ENCODE data around the gene BABAM2.

BABAM2 gene

DNA sequence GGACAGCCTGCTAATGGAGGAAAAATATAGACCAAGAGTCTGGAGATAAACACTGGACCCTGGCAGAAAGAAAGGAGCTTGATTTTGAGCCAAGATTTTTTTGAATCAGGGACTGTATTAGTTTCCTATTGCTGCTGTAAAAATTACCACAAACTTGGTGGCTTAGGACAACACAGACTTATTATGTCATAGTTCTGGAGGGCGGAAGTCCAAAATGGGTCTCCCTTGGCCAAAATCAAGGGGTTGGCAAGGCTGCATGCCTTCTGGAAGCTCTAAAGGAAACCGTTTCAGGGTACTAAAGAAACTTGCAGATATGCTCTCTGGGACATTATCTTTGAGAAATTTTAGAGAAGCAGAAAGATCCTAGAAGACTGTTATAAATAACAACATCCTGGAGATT lies 140.1 kb downstream of the BABAM2 start:
- DNase-seq (ENCODE audit: low spot score), result no peak

GRCh38 chr2:28032816-28033215 lies 142.3 kb downstream of the BABAM2 start:
- DNase-seq (ENCODE audit: low spot score), result no peak

DNA sequence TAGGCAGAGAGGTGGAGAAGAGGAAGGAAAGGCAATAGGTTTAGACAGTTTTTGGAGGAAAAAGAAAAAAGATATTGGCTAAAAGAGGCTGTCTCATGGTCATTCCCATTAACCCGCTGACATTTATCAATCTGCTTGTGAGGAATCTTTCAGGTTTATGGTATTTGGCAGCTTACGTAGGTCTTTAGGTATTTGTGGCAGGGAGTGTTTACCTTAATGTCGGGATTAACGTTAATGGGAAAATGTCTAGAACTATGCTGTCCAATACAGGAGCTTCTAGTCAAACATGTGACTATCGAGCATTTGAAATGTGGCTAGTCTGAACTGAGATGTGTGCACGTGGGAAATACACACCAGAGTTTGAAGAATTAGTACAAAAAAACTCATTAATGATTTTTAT lies 144.2 kb downstream of the BABAM2 start:
- DNase-seq (ENCODE audit: low spot score), result no peak

- DNase-seq (ENCODE audit: low spot score), result no peak
These were observed 144.7 kb downstream of the BABAM2 start for GRCh38 chr2:28035163-28035690.

DNA sequence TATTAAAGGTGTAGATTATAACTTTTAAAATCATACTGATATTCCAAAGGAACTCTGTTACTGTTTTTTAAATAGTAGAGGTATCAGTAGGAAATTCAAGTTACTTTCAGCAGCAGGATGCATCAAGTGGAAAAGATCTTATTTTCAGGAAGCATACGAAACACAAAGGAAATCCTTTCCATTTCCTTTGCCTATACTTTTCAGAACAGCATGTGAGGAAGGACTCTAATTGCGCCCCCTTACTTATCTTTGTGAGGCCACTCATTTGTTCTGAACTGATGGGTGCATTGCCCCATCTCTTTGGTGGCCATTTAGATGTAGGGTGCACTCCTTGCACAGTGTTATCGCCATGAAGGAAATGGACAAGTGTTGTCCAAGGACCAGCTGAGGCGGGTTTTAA lies 145.3 kb downstream of the BABAM2 start:
- no peak for DNase-seq (ENCODE audit: low spot score)

- DNase-seq (ENCODE audit: low spot score), result no peak
These were observed 145.8 kb downstream of the BABAM2 start for GRCh38 chr2:28036307-28036706.

DNA sequence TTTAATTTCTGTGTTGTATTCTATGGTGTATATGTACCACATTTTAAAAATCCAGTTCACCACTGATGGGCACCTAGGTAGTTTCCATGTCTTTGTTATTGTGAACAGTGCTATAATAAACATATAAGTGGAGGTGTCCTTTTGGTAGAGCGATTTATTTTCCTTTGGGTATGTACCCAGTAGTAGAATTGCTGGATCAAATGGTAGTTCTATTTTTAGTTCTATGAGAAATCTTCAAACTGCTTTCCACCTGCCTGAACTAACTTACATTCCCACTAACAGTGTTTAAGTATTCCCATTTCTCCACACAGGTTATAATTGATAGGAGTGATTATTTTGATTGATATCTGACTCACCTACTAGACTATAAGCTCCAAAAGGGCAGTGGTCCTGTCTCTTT lies 148.2 kb downstream of the BABAM2 start:
- no peak for DNase-seq (ENCODE audit: low spot score)

DNA sequence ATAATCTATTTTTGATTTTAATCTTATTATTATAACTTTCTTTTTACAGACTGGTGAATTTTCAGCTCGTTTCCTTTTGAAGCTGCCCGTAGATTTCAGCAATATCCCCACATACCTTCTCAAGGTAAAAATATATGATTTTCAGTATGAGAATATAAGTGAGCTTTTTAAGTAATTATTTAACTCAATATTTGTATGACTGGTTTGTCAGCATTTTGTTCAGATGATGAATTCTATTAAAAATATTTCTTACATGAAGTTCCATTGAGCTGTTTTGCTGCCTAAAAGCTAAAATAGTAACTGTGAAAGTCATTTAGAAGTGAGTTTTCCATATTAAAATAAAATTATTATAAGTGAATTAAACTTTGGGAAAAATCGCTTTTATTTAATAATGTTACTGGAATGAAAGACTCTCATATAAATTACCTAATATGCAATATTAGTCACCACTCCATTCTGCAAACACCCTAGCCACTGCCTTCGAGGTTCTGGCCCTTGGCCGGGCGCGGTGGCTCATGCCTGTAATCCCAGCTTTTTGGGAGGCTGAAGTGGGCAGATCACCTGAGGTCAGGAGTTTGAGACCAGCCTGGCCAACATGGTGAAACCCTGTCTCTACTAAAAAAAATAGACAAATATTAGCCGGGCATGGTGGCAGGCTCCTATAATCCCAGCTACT lies 155.3 kb downstream of the BABAM2 start:
- DNase-seq (ENCODE audit: low spot score), result no peak

- DNase-seq (ENCODE audit: low spot score), result no peak
These were observed 156.4 kb downstream of the BABAM2 start for GRCh38 chr2:28046921-28047320.

DNA sequence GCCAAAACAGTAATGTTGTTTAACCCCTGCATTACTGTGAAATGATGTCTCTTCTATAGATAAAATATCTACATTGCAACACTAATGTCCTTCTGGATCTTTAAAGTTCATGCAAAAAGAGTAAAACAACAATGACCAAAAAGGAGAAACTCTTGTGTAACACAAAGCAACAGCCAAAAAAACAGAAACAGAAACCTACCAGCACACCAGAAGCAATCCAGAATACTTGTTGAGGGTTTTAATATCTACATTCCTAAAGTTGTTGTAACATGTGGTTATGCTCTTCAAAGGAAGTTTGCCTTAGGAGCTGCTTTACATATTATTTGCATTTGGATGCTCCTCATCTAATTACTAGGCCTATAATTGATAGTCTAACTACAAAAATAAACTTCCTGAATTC lies 157.2 kb downstream of the BABAM2 start:
- no peak for DNase-seq (ENCODE audit: low spot score)

- no peak for DNase-seq (ENCODE audit: low spot score)
These were observed 157.8 kb downstream of the BABAM2 start for GRCh38 chr2:28048341-28048740.

- DNase-seq (ENCODE audit: low spot score), result no peak
These were observed 158.9 kb downstream of the BABAM2 start for GRCh38 chr2:28049416-28049815.

GRCh38 chr2:28049899-28050298 lies 159.4 kb downstream of the BABAM2 start:
- DNase-seq (ENCODE audit: low spot score), result no peak

DNA sequence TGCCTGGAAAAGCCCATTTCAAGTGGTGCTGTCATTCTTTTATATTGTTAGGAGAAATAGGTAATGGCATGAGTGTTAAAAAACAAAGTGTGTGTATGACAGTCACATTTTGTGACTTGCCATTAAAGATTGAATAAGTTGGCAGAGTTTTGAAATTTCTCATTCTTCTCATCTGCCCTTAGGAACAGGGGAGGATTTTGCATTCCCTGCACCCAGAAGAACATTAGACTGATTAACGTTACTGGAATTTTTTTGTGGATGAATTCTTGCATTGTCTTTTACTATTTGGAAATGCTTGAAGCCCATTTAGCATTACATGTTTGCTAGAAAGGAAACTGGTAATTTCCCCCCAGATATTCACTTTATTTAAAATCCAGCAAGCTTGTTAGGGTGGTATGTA lies 162.2 kb downstream of the BABAM2 start:
- no peak for DNase-seq (ENCODE audit: low spot score)

DNA sequence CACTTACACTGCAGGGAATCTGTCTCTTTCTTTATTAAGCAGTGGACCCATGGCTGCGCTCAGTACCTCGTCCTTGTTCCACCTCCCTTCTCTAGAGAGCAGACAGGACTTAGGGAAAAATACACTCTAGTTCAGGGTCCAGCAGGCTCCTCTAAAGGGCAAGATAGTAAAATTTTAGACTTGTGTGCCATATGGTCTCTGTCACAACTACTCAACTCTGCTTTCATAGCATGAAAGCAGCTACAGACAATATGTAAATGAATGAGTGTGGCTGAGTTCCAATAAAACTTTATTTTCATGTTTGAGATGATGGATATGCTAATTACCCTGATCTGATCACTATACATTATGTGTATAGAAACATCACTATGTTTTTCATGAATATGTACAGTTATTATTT lies 163.1 kb downstream of the BABAM2 start:
- no peak for DNase-seq (ENCODE audit: low spot score)

DNA sequence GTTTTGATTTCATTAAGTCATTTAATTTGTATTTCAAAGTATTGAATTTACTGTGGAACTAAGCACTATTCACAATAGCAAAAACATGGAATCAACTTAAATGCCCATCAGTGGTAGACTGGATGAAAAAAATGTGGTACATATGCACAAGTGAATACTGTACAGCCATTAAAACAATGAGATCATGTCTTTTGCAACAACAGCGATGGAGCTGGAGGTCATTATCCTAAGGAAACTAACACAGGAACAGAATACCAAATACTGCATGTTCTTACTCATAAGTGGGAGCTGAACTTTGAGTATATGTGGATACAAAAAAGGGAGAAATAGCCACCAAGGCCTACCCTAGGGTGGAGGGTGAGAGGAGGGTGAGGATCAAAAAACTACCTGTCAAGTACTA lies 164.4 kb downstream of the BABAM2 start:
- no peak for DNase-seq (ENCODE audit: low spot score)

DNA sequence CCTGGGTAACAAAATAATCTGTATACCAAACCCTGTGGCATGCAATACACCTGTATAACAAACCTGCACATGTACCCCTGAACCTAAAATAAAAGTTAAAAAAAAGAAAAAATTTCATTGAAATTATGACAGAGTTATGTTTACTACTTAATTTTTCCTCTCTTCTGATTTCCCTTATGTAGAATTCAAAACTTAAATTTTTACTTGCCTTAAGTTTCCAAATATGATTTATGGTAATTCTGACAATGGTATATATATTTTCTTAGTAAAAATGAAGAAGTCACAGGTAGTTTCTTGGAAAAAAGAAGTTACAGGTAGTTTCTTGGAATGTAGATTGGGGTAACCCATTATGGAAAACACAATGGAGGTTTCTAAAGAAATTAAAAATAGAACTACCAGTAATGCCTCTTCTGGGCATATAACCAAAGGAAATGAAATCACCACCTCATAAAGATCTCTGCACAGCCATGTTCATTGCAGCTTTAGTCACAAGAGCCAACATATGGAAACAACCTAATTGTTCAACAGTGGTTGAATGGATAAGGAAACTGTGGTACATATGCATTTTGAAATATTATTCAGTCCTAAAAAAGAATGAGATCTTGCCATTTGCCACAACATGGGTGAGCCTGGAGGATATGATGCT lies 164.9 kb downstream of the BABAM2 start:
- no peak for DNase-seq (ENCODE audit: low spot score)

- no peak for DNase-seq (ENCODE audit: low spot score)
These were observed 168.3 kb downstream of the BABAM2 start for GRCh38 chr2:28058791-28059190.

- no peak for DNase-seq (ENCODE audit: low spot score)
These were observed 172.3 kb downstream of the BABAM2 start for GRCh38 chr2:28062867-28063266.

- DNase-seq (ENCODE audit: low spot score), result no peak
These were observed 173.0 kb downstream of the BABAM2 start for GRCh38 chr2:28063492-28063962.

- DNase-seq (ENCODE audit: low spot score), result no peak
These were observed 177.1 kb downstream of the BABAM2 start for GRCh38 chr2:28067602-28068001.

DNA sequence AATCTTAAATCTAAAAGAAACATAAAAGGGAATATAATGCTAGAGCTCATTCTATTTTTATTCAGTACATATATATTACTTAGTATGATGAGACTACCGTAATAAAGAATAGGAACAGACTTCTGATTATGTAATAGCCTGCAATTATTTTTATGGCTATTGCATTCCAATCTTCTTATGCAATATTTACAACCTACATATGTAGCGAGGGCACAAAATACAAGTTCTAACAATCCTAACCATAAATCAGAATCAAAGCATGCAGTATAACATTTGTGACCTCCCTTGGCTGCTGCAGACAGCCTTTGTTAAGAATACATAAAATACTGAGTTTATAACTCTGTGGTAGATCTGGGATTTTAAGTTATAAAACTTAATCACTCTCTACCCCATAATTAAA lies 177.6 kb downstream of the BABAM2 start:
- no peak for DNase-seq (ENCODE audit: low spot score)

DNA sequence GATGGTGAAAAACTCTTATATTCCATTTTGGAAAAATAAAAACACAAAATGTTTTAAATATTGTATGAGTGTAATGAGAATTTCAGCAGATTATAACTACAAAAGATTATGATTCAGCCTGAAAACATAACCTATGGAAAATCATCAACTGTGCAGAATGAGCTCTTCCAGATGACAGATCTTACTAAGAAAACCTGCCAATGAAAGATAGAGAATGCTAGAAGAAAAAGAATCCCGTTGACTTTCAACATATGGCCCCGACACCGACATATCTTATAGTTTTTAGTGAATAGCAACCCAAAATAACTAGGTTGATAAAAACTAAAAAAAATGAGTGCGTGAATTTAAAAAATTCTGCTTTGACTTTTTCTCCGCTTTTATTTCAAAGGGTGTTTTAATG lies 178.0 kb downstream of the BABAM2 start:
- no peak for DNase-seq (ENCODE audit: low spot score)

- DNase-seq (ENCODE audit: low spot score), result no peak
These were observed 180.7 kb downstream of the BABAM2 start for GRCh38 chr2:28071221-28071620.

Data from D341Med (cell line).